GM19035 (cell line): ENCODE measurements around the gene HELZ.
"Not testable (repeated sequence)": the region's sequence is repeated elsewhere in the genome, so short reads cannot be mapped to it uniquely, and the experiment has no call there.

Source experiments
- ATAC-seq: cut with Tn5 transposase; IDR thresholded peaks from one replicate; pipeline ENCODE4 v1.9.1; 2021; ENCODE audit not compliant: unreplicated experiment

HELZ gene

GRCh38 chr17:67245073-67245693, at the start of gene HELZ:
HELZ (minus strand) TSS chr17:67245196; CDS start chr17:67218804, 26,392 bp downstream.
- ATAC-seq = peak; percentile 53

- peak; percentile 84 for ATAC-seq
These were observed 48.5 kb upstream of the HELZ start for GRCh38 chr17:67293251-67294203.

GRCh38 chr17:67290711-67291291, 45.8 kb upstream of the HELZ start:
- no peak for ATAC-seq

GRCh38 chr17:67290244-67290643, 45.2 kb upstream of the HELZ start:
- no peak for ATAC-seq

GRCh38 chr17:67289181-67289876, 44.3 kb upstream of the HELZ start:
- ATAC-seq = no peak

GRCh38 chr17:67286826-67287225, 41.8 kb upstream of the HELZ start:
- not testable (repeated sequence) for ATAC-seq

GRCh38 chr17:67285360-67285759, 40.4 kb upstream of the HELZ start:
- ATAC-seq = no peak

GRCh38 chr17:67283731-67284516, 38.9 kb upstream of the HELZ start:
- no peak for ATAC-seq

GRCh38 chr17:67281743-67282142, 36.7 kb upstream of the HELZ start:
- ATAC-seq = no peak

GRCh38 chr17:67281053-67281452, 36.1 kb upstream of the HELZ start:
- ATAC-seq = no peak

GRCh38 chr17:67280279-67280678, 35.3 kb upstream of the HELZ start:
- no peak for ATAC-seq

- ATAC-seq = no peak
These were observed 34.1 kb upstream of the HELZ start for GRCh38 chr17:67279115-67279514.

GRCh38 chr17:67278363-67278762, 33.4 kb upstream of the HELZ start:
- no peak for ATAC-seq

- ATAC-seq = no peak
These were observed 31.1 kb upstream of the HELZ start for GRCh38 chr17:67276075-67276474.

GRCh38 chr17:67274466-67274865, 29.5 kb upstream of the HELZ start:
- ATAC-seq = no peak

GRCh38 chr17:67273900-67274299, 28.9 kb upstream of the HELZ start:
- ATAC-seq = no peak

- ATAC-seq = no peak
These were observed 27.5 kb upstream of the HELZ start for GRCh38 chr17:67272312-67273047.

GRCh38 chr17:67271187-67271586, 26.2 kb upstream of the HELZ start:
- ATAC-seq = not testable (repeated sequence)

- no peak for ATAC-seq
These were observed 25.4 kb upstream of the HELZ start for GRCh38 chr17:67270416-67270815.

- no peak for ATAC-seq
These were observed 21.5 kb upstream of the HELZ start for GRCh38 chr17:67266496-67266895.
